HTERT RPE-1 (cell line): ENCODE measurements around the gene HTR6.

Source experiments
- in situ Hi-C: fragments of 300-500 bp; cut with MboI; formaldehyde crosslinking; loops from 4 replicates; pipeline ENCODE4 v1.14.3; 2020; ENCODE audit warnings: low sequenced_read_pairs

The HTR6 gene

GRCh38 chr1:19656134-19656779, 8.4 kb upstream of the HTR6 start:
- in situ Hi-C loops = no loop called here

GRCh38 chr1:19656780-19657466, 7.8 kb upstream of the HTR6 start:
- in situ Hi-C loops = no loop called here

- in situ Hi-C loops = no loop called here
These were observed 7.2 kb upstream of the HTR6 start for GRCh38 chr1:19657511-19657910.

- in situ Hi-C loops = no loop called here
These were observed 6.5 kb upstream of the HTR6 start for GRCh38 chr1:19658186-19658585.

- in situ Hi-C loops = no loop called here
These were observed 2.9 kb upstream of the HTR6 start for GRCh38 chr1:19661721-19662228.

GRCh38 chr1:19662313-19662712, 2.4 kb upstream of the HTR6 start:
- in situ Hi-C loops = no loop called here

- in situ Hi-C loops = no loop called here
These were observed 466 bp downstream of the HTR6 start for GRCh38 chr1:19665186-19665495.

- in situ Hi-C loops = no loop called here
These were observed 1.1 kb downstream of the HTR6 start for GRCh38 chr1:19665496-19666465.

GRCh38 chr1:19668888-19669287, 4.2 kb downstream of the HTR6 start:
- in situ Hi-C loops = no loop called here

- in situ Hi-C loops = no loop called here
These were observed 6.1 kb downstream of the HTR6 start for GRCh38 chr1:19670787-19671186.

GRCh38 chr1:19672237-19672636, 7.6 kb downstream of the HTR6 start:
- in situ Hi-C loops = no loop called here

GRCh38 chr1:19675797-19676196, 11.1 kb downstream of the HTR6 start:
- in situ Hi-C loops = no loop called here

- in situ Hi-C loops = no loop called here
These were observed 11.8 kb downstream of the HTR6 start for GRCh38 chr1:19676438-19676922.

- in situ Hi-C loops = no loop called here
These were observed 13.8 kb downstream of the HTR6 start for GRCh38 chr1:19678493-19678892.

GRCh38 chr1:19678931-19679453, 14.3 kb downstream of the HTR6 start:
- in situ Hi-C loops = no loop called here

- in situ Hi-C loops = no loop called here
These were observed 15.0 kb downstream of the HTR6 start for GRCh38 chr1:19679691-19680090.

- in situ Hi-C loops = no loop called here
These were observed 16.0 kb downstream of the HTR6 start for GRCh38 chr1:19680644-19681043.

- in situ Hi-C loops = no loop called here
These were observed 17.6 kb downstream of the HTR6 start for GRCh38 chr1:19682257-19682656.

- in situ Hi-C loops = no loop called here
These were observed 18.2 kb downstream of the HTR6 start for GRCh38 chr1:19682901-19683300.

GRCh38 chr1:19683351-19683750, 18.7 kb downstream of the HTR6 start:
- in situ Hi-C loops = no loop called here

GRCh38 chr1:19684677-19685076, 20.0 kb downstream of the HTR6 start:
- in situ Hi-C loops = no loop called here
